Measurements from ENCODE around the gene LCN6.
"Not testable (repeated sequence)": the region's sequence is repeated elsewhere in the genome, so short reads cannot be mapped to it uniquely, and the experiment has no call there.

Gene LCN6

GRCh38 chr9:136782452-136782851, 34.1 kb upstream of the LCN6 start:
- no peak for DNase-seq

DNA sequence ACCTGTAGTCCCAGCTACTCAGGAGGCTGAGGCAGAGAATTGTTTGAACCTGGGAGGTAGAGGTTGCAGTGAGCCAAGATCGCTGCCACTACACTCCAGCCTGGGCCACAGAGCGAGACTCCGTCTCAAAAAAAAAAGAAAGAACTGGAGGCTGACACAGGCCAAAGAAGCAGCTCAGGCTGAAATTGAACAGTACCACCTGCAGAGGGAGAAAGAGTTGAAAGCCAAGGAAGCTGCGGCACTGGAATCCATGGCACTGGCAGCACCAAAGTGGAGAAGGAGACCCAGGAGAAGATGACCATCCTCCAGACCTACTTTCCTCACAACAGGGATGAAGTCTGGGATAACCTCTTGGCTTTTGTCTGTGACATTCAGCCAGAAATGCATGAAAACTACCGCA, 31.5 kb upstream of the LCN6 start:
- DNase-seq, result no peak

- DNase-seq, result no peak
These were observed 29.0 kb upstream of the LCN6 start for GRCh38 chr9:136777359-136777758.

DNA sequence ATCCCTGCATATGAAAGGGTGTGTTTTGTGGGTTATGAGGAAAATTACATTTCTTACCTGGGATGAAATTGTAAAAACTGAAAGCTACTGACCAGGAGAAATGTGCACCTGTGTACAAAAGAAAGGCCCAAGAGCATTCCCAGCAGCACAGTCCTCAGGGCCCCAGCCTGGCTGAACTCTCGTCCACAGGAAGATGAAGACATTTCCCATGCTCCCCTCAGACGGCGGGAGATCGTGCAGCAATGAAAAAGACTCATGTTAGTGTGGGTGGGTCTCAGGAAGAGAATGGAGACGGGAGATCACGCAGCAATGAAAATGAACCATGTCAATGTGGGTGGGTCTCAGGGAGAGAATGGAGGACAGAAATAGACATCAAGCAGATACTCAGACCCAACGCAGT, 28.6 kb upstream of the LCN6 start:
- no peak for DNase-seq

- no peak for DNase-seq
These were observed 26.9 kb upstream of the LCN6 start for GRCh38 chr9:136775191-136775590.

GRCh38 chr9:136774416-136775045, 26.2 kb upstream of the LCN6 start:
- no peak for DNase-seq

- peak; percentile 33 for DNase-seq
These were observed 25.2 kb upstream of the LCN6 start for GRCh38 chr9:136773386-136774044.

GRCh38 chr9:136771907-136772415, 23.6 kb upstream of the LCN6 start:
- peak; percentile 17 for DNase-seq

DNA sequence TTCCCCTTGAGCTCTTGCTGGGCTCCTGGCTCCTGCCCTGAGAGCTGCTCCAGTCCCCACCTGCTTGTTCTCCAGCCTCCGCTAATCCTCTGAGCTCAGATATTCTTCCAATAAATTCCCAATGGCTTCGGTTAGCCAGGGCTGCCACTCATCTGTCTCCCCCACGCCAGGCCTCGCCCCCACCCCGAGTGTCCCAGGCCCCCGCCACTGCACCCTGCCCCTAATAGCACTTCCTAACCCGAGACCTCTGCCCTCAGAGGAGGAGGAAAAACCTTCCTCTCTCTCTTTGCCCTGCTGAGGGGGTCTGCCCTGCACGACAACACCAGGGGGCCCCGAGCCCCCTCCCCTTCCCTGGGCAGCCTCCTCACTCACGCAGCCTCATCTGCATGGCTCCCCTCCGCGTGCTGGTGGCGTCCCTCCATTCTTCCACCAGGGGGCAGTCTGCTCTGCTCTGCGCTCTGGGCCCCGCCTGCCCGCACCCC, 21.4 kb upstream of the LCN6 start:
- peak; percentile 69 for DNase-seq

DNA sequence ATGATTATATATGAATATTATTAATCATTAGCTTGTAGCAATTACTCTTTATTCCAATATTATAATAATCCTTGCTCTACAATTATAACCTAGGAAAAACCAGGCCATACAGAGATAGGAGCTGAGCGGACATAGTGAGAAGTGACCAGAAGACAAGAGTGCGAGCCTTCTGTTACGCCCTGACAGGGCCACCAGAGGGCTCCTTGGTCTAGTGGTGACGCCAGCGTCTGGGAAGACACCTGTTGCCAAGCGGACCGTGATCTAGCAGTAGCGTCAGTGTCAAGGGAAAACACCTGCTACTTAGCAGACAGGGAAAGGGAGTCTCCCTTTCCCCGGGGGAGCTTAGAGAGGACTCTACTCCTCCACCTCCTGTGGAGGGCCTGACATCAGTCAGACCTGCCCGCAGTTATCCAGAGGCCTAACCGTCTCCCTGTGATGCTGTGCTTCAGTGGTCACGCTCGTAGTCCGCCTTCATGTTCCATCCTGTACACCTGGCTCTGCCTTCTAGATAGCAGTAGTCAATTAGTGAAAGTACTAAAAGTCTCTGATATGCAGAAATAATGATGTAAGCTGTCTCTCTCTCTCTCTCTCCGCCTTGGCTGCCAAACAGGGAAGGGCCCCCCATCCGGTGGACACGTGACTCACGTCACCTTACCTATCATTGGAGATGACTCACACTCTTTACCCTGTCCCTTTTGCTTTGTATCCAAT, 18.2 kb upstream of the LCN6 start:
- DNase-seq, result peak; percentile 62

- DNase-seq, result not testable (repeated sequence)
These were observed 17.6 kb upstream of the LCN6 start for GRCh38 chr9:136765745-136766409.

GRCh38 chr9:136765041-136765440, 16.7 kb upstream of the LCN6 start:
- DNase-seq, result no peak

GRCh38 chr9:136764301-136764891, 16.1 kb upstream of the LCN6 start, which contains the start of gene LCN15:
Gene LCN15 (minus strand): TSS chr9:136764518. CDS start chr9:136764488, 30 bp downstream.
- no peak for DNase-seq

GRCh38 chr9:136763649-136764035, 15.3 kb upstream of the LCN6 start:
- no peak for DNase-seq

GRCh38 chr9:136762915-136763648, 14.8 kb upstream of the LCN6 start:
- peak; percentile 59 for DNase-seq

DNA sequence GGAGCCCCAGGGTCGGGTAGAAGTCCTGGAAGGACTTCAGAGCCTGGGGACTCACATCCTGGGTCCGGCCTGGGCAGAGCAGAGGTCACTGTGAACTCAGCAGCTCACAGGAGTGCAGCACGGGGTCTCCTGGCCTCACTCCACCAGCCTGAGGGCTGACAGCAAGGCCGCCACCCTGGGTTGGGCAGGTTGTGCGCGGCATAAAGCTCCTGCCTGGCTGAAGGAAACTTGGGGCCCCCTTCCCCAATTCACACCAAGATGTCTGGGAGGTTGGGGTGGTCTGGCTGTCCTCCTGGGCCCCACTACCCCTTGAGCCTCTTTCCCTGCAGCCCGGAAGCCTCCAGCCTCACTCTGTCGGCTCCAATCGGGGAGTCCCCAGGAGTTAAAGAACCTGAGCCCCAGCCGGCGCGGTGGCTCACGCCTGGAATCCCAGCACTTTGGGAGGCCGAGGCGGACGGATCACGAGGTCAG, 13.9 kb upstream of the LCN6 start:
- DNase-seq, result peak; percentile 25

- no peak for DNase-seq
These were observed 13.2 kb upstream of the LCN6 start for GRCh38 chr9:136761545-136761981.

- not testable (repeated sequence) for DNase-seq
These were observed 12.7 kb upstream of the LCN6 start for GRCh38 chr9:136760834-136761544.

- no peak for DNase-seq
These were observed 12.1 kb upstream of the LCN6 start for GRCh38 chr9:136760424-136760823.

DNA sequence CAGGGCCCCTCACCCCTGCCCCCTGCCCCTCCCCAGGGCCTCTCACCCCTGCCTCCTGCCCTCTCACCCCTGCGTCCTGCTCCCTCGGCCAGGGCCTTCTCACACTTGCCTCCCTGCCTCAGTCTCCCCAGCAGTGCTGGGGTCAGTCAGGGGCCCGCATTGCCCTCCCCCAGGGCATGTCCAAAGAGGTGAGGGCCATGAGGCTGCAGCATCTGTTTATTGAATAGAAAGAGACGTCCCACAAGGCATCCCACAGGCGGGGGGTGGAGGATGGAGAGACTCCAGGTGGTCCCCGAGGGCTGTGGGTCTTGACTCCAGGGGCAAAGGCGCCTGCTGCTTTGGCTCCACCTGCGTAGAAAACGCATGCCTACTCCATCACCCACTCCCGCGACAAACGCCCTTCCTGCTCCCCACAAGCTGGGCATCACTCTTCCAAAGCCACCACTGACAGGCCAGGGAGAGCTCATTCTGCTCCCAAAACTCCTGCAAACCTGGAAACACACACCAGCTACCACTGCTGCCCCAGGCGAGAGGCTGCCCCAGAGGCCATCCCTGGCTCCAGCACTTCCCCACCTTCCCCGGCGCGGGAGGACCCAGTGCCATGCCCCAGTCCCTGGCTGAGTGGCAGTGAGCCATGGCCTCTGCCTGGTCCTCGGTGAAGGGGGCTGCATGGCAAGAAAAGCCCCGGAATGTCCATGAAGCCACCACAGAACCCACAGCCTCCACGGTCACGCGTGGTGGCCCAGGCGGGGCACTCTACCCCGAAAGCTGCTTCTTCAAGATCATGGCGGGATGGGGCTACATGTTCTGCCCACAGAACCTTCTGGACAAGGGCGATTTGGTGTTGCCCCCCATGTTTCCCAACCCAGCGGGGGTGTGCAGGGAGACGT, 11.4 kb upstream of the LCN6 start:
- no peak for DNase-seq
